ENCODE results near the gene CNNM2.

The CNNM2 gene

GRCh38 chr10:103067484-103067883, 149.4 kb downstream of the CNNM2 start:
- DNase-seq (ENCODE audit: insufficient read length) (no peak), FAIRE-seq (no peak)
- TF ChIP-seq TAF1 (IDR thresholded peaks at IDR 0.05; ENCODE audit: borderline replicate concordance, low read depth, low read length): no peak
- no peak for TF ChIP-seq POLR2A (IDR thresholded peaks at IDR 0.05; ENCODE audit: low read depth, low read length)
- TF ChIP-seq POLR2AphosphoS5 (IDR thresholded peaks at IDR 0.05; ENCODE audit: low read depth, low read length): no peak

- TF ChIP-seq POLR2AphosphoS5 (IDR thresholded peaks at IDR 0.05; ENCODE audit: low read depth, low read length): no peak
- TF ChIP-seq POLR2A (IDR thresholded peaks at IDR 0.05; ENCODE audit: low read depth, low read length): no peak
- no peak for TF ChIP-seq TAF1 (IDR thresholded peaks at IDR 0.05; ENCODE audit: borderline replicate concordance, low read depth, low read length)
- DNase-seq (ENCODE audit: insufficient read length): no peak
- FAIRE-seq: no peak
Observed at GRCh38 chr10:103067956-103068355, 149.9 kb downstream of the CNNM2 start.

DNA sequence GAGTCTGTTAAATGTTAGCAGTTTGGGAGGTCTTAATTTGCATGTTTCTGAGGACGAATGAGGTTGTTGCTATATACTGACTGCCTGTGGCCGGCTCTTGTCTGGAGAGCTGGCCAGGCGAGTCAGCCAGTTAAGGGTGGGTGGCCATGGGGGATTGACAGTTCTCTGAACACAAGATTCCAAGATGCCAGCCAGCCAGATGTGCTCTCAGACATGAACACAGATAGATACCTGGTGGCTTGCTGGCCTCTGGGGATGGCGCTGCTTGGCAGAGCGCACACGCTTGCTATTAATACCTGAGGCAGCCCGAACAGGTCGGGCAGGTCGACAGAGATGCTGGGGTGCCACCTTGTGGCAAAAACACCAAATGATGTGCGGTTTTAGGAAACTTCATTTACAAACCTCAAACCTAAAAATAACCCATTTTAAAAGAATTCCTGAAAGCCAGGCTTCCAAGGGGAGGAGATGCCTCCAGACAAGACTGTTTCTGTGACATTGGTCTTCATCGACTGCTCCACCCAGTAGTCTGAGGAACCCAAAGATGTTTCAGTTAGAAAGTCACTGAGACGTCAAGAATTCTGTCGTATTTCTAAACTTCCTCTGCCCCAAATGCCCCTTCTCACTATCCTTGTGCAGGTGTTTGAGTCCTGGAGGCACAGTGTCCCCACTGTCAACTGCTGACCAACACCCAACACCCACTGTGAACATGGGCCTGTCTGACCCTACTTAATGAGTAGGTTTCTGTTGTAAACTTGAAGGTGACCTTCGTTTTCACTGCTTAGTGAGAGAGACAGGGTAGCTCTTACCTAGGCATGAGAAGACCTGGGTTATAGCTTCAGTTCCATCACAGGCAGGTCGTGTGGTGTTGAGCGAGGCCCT, 151.6 kb downstream of the CNNM2 start:
- FAIRE-seq: peak; percentile 93

GRCh38 chr10:103072276-103072675, 154.2 kb downstream of the CNNM2 start:
- DNase-seq (ENCODE audit: insufficient read length) (no peak), FAIRE-seq (no peak)
- TF ChIP-seq POLR2A (IDR thresholded peaks at IDR 0.05; ENCODE audit: low read depth, low read length): no peak
- no peak for TF ChIP-seq POLR2AphosphoS5 (IDR thresholded peaks at IDR 0.05; ENCODE audit: low read depth, low read length)
- TF ChIP-seq TAF1 (IDR thresholded peaks at IDR 0.05; ENCODE audit: borderline replicate concordance, low read depth, low read length): no peak

More for the DNA sequence above, 151.6 kb downstream of the CNNM2 start:
- DNase-seq (ENCODE audit: insufficient read length): no peak
- no peak for TF ChIP-seq TAF1 (IDR thresholded peaks at IDR 0.05; ENCODE audit: borderline replicate concordance, low read depth, low read length)
- no peak for TF ChIP-seq POLR2AphosphoS5 (IDR thresholded peaks at IDR 0.05; ENCODE audit: low read depth, low read length)
- TF ChIP-seq POLR2A (IDR thresholded peaks at IDR 0.05; ENCODE audit: low read depth, low read length): no peak

- TF ChIP-seq TAF1 (IDR thresholded peaks at IDR 0.05; ENCODE audit: borderline replicate concordance, low read depth, low read length) (no peak), POLR2A (IDR thresholded peaks at IDR 0.05; ENCODE audit: low read depth, low read length) (no peak), POLR2AphosphoS5 (IDR thresholded peaks at IDR 0.05; ENCODE audit: low read depth, low read length) (no peak)
- FAIRE-seq: no peak
- DNase-seq (ENCODE audit: insufficient read length): no peak
Observed at GRCh38 chr10:103072891-103073290, 154.8 kb downstream of the CNNM2 start.

GRCh38 chr10:103077020-103077419, 158.9 kb downstream of the CNNM2 start:
- DNase-seq (ENCODE audit: insufficient read length) (no peak), FAIRE-seq (no peak)
- TF ChIP-seq POLR2AphosphoS5 (IDR thresholded peaks at IDR 0.05; ENCODE audit: low read depth, low read length): no peak
- TF ChIP-seq TAF1 (IDR thresholded peaks at IDR 0.05; ENCODE audit: borderline replicate concordance, low read depth, low read length): no peak
- TF ChIP-seq POLR2A (IDR thresholded peaks at IDR 0.05; ENCODE audit: low read depth, low read length): no peak

GRCh38 chr10:103077491-103078308, 159.6 kb downstream of the CNNM2 start:
- no peak for TF ChIP-seq POLR2AphosphoS5 (IDR thresholded peaks at IDR 0.05; ENCODE audit: low read depth, low read length)
- no peak for TF ChIP-seq TAF1 (IDR thresholded peaks at IDR 0.05; ENCODE audit: borderline replicate concordance, low read depth, low read length)
- no peak for TF ChIP-seq POLR2A (IDR thresholded peaks at IDR 0.05; ENCODE audit: low read depth, low read length)
- DNase-seq (ENCODE audit: insufficient read length) (no peak), FAIRE-seq (no peak)

DNA sequence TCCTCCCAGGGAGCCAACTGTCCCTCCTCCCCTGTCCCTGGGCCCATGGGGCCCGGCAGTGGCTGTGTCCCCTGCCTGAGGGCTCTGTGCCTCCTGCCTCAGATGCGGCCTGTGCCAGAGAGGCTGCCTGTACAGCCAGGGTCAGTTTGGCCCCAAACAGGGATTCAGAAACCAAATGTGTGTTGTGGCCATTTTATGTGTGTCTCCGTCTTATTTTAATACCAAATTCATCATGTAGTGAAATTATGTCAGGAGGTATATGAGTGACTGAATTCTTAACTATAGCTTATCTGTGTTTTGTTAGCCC, 160.2 kb downstream of the CNNM2 start:
- TF ChIP-seq TAF1 (IDR thresholded peaks at IDR 0.05; ENCODE audit: borderline replicate concordance, low read depth, low read length) (no peak), POLR2A (IDR thresholded peaks at IDR 0.05; ENCODE audit: low read depth, low read length) (no peak), POLR2AphosphoS5 (IDR thresholded peaks at IDR 0.05; ENCODE audit: low read depth, low read length) (no peak)
- DNase-seq (ENCODE audit: insufficient read length): no peak
- FAIRE-seq: no peak

- TF ChIP-seq POLR2A (IDR thresholded peaks at IDR 0.05; ENCODE audit: low read depth, low read length): no peak
- no peak for TF ChIP-seq POLR2AphosphoS5 (IDR thresholded peaks at IDR 0.05; ENCODE audit: low read depth, low read length)
- DNase-seq (ENCODE audit: insufficient read length) (no peak), FAIRE-seq (no peak)
Observed at GRCh38 chr10:103078676-103079075, 160.6 kb downstream of the CNNM2 start.

DNA sequence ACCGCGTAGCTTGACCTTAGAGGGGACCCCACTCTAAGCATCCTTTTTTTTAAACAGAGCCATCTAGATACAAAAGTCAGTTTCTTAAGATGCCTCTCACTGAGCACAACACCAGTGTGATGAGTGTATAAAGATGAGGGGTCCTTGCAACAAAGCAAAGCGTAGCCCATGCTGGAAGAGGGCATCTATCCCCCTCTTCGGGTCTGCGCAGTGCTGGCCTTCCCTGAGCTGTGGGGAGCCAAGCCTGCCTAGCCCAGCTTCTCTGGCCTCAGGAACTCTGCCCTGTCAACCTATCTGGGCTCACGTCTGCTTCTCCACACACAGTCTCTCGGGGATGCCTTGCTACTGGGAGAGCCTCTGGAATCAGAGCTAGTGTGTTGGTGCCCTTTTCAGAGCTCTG, 161.0 kb downstream of the CNNM2 start:
- no peak for DNase-seq (ENCODE audit: insufficient read length)
- no peak for TF ChIP-seq POLR2AphosphoS5 (IDR thresholded peaks at IDR 0.05; ENCODE audit: low read depth, low read length)
- no peak for TF ChIP-seq POLR2A (IDR thresholded peaks at IDR 0.05; ENCODE audit: low read depth, low read length)
- TF ChIP-seq TAF1 (IDR thresholded peaks at IDR 0.05; ENCODE audit: borderline replicate concordance, low read depth, low read length): no peak

DNA sequence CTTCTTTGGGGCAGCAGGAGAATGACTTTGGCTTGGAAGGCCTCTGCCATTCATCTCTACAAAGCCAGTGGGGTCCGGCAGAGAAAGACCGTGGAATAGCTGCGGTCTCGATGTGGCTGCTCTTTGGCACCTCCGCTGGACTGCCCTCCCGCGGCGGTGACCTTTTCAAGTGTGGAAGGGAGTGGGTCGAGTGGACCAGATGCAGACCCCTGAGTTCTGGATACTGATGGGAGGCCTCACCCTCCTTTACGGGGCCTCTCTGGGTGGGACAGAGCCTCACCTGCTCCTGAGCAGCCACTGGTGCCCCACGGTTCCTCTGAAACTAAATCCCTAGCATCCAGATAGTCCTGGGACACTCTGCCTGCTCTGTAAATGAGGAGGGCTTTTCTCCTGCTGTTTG, 161.9 kb downstream of the CNNM2 start:
- FAIRE-seq (no peak), DNase-seq (ENCODE audit: insufficient read length) (no peak)
- TF ChIP-seq POLR2AphosphoS5 (IDR thresholded peaks at IDR 0.05; ENCODE audit: low read depth, low read length) (no peak), POLR2A (IDR thresholded peaks at IDR 0.05; ENCODE audit: low read depth, low read length) (no peak), TAF1 (IDR thresholded peaks at IDR 0.05; ENCODE audit: borderline replicate concordance, low read depth, low read length) (no peak)

More for the DNA sequence above, 161.0 kb downstream of the CNNM2 start:
- no peak for FAIRE-seq
